ENCODE measurements around the gene SIGLEC15.
"Not testable (repeated sequence)": the region's sequence is repeated elsewhere in the genome, so short reads cannot be mapped to it uniquely, and the experiment has no call there.

Gene SIGLEC15

GRCh38 chr18:45805551-45805950 lies 19.9 kb upstream of the SIGLEC15 start:
- Mint-ChIP-seq H3K4me3 (no peak overlapping the region), H3K9me3 (peaks cover 14% of the 10 kb centered on the region), H3K36me3 (no peaks in the 10 kb centered on the region), H3K4me1 (peaks cover 19% of the 10 kb centered on the region), H3K27ac (no peak overlapping the region)
- DNase-seq (ENCODE audit: low spot score in 2 of 2), result no peak
- no peak for ATAC-seq

GRCh38 chr18:45806226-45806625 lies 19.2 kb upstream of the SIGLEC15 start:
- ATAC-seq, result no peak
- Mint-ChIP-seq H3K36me3 (no peaks in the 10 kb centered on the region), H3K4me1 (peaks cover 19% of the 10 kb centered on the region), H3K4me3 (no peak overlapping the region), H3K27ac (no peak overlapping the region), H3K9me3 (peaks cover 14% of the 10 kb centered on the region)
- no peak for DNase-seq (ENCODE audit: low spot score in 2 of 2)

GRCh38 chr18:45807144-45807543 lies 18.3 kb upstream of the SIGLEC15 start:
- H3K9me3 Mint-ChIP-seq, result peaks cover 14% of the 10 kb centered on the region
- H3K27ac Mint-ChIP-seq; ATAC-seq; H3K36me3 Mint-ChIP-seq; H3K4me3 Mint-ChIP-seq; DNase-seq (ENCODE audit: low spot score in 2 of 2): not testable (repeated sequence)
- H3K4me1 Mint-ChIP-seq, result peaks cover 19% of the 10 kb centered on the region

- H3K4me1 Mint-ChIP-seq; DNase-seq (ENCODE audit: low spot score in 2 of 2); H3K36me3 Mint-ChIP-seq; H3K4me3 Mint-ChIP-seq; H3K27ac Mint-ChIP-seq; ATAC-seq: not testable (repeated sequence)
- peaks cover 10% of the 10 kb centered on the region for H3K9me3 Mint-ChIP-seq
Observed at GRCh38 chr18:45814733-45815132, 10.7 kb upstream of the SIGLEC15 start.

DNA sequence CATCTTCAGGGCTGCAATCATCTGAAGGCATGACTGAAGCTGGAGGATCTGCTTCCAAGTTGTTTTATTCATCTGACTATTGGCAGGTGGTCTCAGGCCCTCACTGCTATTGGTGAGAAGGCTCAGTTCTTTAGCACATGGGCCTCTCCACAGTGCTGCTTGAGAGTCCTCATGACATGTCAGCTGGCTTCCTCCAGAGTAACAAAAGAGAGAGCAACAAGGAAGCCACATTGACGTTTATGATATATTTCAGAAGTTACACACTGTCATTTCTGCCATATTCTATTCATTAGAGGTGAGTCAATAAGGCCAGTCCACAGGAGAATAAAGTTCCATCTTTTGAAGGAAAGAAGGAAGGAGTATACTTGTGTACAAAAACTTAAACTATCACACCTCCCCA lies 7.9 kb upstream of the SIGLEC15 start:
- no peak overlapping the region for H3K27ac Mint-ChIP-seq
- no peak overlapping the region for H3K4me3 Mint-ChIP-seq
- peaks cover 6% of the 10 kb centered on the region for H3K9me3 Mint-ChIP-seq
- peak; percentile 96 for ATAC-seq
- peaks cover 5% of the 10 kb centered on the region for H3K4me1 Mint-ChIP-seq
- H3K36me3 Mint-ChIP-seq, result no peaks in the 10 kb centered on the region
- no peak for DNase-seq (ENCODE audit: low spot score in 2 of 2)

DNA sequence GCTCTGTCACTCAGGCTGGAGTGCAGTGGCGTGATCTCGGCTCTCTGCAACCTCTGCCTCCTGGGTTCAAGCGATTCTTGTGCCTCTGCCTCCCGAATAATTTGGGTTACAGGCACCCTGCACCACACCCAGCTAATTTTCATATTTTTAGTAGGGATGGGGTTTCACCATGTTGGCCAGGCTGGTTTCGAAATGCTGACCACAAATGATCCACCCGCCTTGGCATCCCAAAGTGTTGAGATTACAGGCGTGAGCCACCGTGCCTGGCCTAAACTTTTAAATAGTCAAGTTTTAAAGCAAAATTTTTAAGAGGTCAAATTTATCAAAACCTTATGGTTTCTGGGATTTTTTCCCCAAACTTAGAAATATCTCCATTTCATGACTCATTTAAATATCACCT lies 6.7 kb upstream of the SIGLEC15 start:
- ATAC-seq; H3K9me3 Mint-ChIP-seq; H3K4me3 Mint-ChIP-seq; H3K36me3 Mint-ChIP-seq; H3K4me1 Mint-ChIP-seq; H3K27ac Mint-ChIP-seq; DNase-seq (ENCODE audit: low spot score in 2 of 2): not testable (repeated sequence)

DNA sequence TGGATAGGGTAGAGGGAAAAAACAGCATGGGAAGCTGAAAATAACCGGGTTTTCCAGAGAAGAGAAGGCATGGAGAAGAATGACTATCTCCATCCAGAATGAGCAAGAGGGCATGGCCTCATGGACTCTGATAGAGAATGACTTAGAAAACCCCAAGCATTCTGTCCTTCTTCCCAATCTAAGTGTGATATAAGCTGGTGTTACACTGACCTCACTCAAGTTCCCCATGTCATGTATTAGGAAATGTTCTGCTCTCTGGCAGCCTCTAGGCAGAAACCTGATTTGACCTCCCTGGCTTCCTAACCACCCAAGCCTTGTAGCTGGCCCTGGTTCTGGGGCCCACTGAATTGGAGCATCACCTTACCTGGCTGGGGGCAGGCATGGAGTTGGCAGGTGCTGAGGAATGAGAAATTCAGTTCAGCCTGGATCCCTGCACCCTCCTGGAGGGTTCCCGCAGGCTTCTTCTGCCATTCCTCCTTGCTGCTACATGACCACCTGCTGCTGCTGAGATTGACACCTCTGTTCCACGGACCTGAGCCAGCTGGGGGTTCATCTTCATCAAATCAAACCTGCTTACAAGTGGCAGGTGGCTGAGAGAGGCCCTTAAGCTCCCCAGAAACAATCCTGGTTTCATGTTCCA lies 5.2 kb upstream of the SIGLEC15 start:
- Mint-ChIP-seq H3K4me1 (peaks cover 13% of the 10 kb centered on the region), H3K9me3 (peaks cover 4% of the 10 kb centered on the region), H3K27ac (no peak overlapping the region), H3K4me3 (no peak overlapping the region), H3K36me3 (no peaks in the 10 kb centered on the region)
- no peak for DNase-seq (ENCODE audit: low spot score in 2 of 2)
- ATAC-seq, result no peak

DNA sequence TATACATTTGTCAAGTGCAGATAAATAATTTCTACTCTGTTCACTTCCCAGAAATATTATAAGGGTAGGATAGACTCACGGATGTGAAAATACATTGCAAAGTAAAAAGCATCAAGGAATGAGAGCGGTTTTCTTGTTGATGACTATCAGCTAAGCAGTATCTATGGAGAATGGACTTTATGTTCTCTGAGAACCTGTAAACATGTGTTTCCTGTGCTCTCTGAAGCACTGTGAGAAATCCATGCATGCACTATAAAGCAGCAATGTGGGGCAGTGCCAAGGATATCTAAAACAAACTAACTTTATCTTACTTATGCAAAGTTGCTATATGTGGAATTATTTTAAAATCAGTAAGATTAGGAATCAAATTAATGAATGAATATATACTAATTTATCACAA lies 4.4 kb upstream of the SIGLEC15 start:
- Mint-ChIP-seq H3K9me3 (peaks cover 4% of the 10 kb centered on the region), H3K27ac (no peak overlapping the region), H3K4me3 (no peak overlapping the region), H3K4me1 (peaks cover 17% of the 10 kb centered on the region), H3K36me3 (no peaks in the 10 kb centered on the region)
- ATAC-seq (no peak), DNase-seq (ENCODE audit: low spot score in 2 of 2) (no peak)

DNA sequence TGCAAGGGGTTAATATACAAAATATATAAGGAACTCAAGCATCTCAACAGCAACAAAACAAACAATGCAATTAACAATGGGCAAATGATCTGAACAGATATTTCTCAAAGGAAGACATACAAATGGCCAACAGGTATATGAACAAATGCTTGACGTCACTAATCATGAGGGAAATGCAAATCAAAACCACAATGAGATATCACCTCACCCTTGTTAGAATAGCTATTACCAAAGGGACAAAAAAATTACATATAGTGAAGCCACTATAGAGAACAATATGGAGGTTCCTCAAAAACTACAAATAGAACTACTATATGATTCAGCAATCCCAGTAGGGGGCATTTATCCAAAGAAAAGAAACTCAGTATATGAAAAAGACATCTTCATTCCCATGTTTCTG lies 3.8 kb upstream of the SIGLEC15 start:
- peaks cover 19% of the 10 kb centered on the region for H3K4me1 Mint-ChIP-seq
- DNase-seq (ENCODE audit: low spot score in 2 of 2) (no peak), ATAC-seq (no peak)
- H3K4me3 Mint-ChIP-seq, result no peak overlapping the region
- no peak overlapping the region for H3K27ac Mint-ChIP-seq
- H3K9me3 Mint-ChIP-seq, result no peaks in the 10 kb centered on the region
- H3K36me3 Mint-ChIP-seq, result no peaks in the 10 kb centered on the region

DNA sequence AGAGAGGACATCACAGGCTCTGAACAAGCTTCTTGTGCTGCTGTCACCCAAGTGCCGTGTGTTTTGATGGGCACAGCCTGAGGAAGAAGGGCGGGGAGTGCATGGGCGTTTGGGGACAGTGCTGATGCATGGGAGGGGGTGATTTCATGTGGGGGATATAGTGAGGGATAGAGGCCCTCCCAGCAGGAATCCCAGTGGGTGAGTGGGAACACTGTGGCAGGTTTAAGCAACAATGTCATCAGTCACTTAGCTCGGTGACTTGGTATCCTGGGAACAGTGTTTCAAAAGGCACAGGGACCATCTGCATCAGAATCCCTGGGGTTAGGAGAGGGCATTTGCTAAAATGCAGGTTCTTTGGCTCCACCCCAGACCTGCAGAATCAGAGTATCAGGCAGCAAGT lies 609 bp downstream of the SIGLEC15 start:
- DNase-seq (ENCODE audit: low spot score in 2 of 2), result no peak
- no peak for ATAC-seq
- no peak overlapping the region for H3K27ac Mint-ChIP-seq
- no peaks in the 10 kb centered on the region for H3K36me3 Mint-ChIP-seq
- H3K9me3 Mint-ChIP-seq, result no peaks in the 10 kb centered on the region
- H3K4me1 Mint-ChIP-seq, result peaks cover 27% of the 10 kb centered on the region
- H3K4me3 Mint-ChIP-seq, result no peak overlapping the region

DNA sequence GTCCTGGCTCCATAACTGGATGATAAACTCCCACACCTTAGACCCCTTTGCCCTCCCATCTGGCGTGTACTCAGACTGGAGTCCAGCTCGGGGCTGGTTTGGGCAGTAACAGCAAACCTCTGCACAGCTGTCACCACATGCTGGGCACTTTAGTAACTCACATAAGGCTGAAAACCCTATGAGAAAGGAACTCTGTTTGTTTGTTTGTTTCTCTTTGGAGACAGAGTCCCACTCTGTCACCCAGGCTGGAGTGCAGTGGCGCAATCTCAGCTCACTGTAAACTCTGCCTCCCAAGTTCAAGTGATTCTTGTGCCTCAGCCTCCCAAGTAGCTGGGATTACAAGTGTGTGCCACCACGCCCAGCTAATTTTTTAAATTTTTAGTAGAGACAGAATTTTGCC lies 1.2 kb downstream of the SIGLEC15 start:
- H3K4me1 Mint-ChIP-seq, result peaks cover 27% of the 10 kb centered on the region
- H3K9me3 Mint-ChIP-seq; H3K4me3 Mint-ChIP-seq; DNase-seq (ENCODE audit: low spot score in 2 of 2); H3K36me3 Mint-ChIP-seq; H3K27ac Mint-ChIP-seq; ATAC-seq: not testable (repeated sequence)

DNA sequence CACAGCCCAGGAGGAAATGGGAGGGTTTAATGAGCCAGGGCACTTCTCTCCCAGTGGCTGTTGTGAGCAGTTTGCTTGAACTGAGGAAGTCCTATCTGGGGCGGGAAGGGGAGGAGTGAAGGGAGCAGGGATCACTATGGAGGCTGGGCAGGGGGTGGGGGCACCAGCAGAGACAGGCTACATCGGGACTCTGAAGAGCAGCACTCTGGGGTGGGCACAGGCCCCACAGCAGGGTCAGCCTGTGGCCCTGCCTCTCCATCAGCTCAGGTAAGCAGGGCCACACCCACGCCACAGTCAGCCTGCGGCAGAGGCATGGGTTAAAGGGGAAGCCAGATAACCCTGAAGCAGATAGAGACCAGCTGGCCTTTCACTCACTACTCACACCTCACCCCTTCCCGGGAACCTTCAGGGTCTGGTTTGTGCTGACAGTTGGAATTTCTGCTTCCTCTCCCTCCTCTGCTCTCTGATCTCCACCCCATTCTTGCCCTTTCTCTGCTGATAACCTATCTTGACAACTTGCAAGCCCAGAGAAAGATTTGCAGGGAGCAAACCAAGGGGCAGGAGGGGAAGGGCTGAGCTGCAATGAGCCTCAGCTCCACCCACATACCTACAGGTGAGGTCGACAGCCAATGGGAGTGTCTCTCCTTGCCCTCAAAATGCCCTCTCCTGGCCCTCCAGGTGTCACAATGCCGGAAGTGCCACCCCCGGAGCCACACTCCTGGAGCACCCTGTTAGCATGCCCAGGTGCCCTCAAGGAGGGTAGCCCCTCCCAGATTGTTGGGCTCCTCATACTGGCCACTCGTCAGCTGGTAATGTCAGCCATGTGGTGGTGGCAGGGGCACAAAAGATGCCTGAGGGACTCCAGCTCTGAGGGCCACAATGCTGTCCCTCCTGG lies 3.7 kb downstream of the SIGLEC15 start:
- peaks cover 27% of the 10 kb centered on the region for H3K4me1 Mint-ChIP-seq
- DNase-seq (ENCODE audit: low spot score in 2 of 2) (no peak), ATAC-seq (no peak)
- H3K9me3 Mint-ChIP-seq, result no peaks in the 10 kb centered on the region
- H3K36me3 Mint-ChIP-seq, result no peaks in the 10 kb centered on the region
- H3K4me3 Mint-ChIP-seq, result no peak overlapping the region
- no peak overlapping the region for H3K27ac Mint-ChIP-seq

DNA sequence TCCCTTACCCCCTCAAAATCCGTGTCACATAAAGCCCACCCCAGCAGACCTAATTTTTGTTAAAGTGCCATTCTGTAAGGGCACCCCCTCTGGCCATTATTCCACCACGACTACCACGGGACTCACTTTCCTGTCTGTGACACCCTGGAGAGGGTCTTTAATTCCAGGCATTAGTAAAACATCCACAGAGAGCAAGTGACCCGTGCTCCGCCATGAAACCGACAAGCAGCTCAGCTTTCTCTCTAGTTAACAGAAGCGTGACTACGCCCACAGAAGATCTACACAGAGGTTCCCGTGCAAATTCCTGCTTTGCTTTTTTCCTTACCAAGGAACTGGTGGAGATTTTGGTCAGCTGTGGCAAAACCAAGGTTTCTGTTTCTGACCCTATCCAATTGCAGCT lies 4.4 kb downstream of the SIGLEC15 start:
- peaks cover 21% of the 10 kb centered on the region for H3K4me1 Mint-ChIP-seq
- ATAC-seq, result no peak
- H3K36me3 Mint-ChIP-seq, result no peaks in the 10 kb centered on the region
- DNase-seq (ENCODE audit: low spot score in 2 of 2), result no peak
- H3K4me3 Mint-ChIP-seq, result no peak overlapping the region
- no peaks in the 10 kb centered on the region for H3K9me3 Mint-ChIP-seq
- no peak overlapping the region for H3K27ac Mint-ChIP-seq

GRCh38 chr18:45830917-45831316 lies 5.4 kb downstream of the SIGLEC15 start:
- peaks cover 16% of the 10 kb centered on the region for H3K4me1 Mint-ChIP-seq
- DNase-seq (ENCODE audit: low spot score in 2 of 2) (no peak), ATAC-seq (no peak)
- no peaks in the 10 kb centered on the region for H3K36me3 Mint-ChIP-seq
- no peaks in the 10 kb centered on the region for H3K9me3 Mint-ChIP-seq
- H3K27ac Mint-ChIP-seq, result no peak overlapping the region
- H3K4me3 Mint-ChIP-seq, result no peak overlapping the region

DNA sequence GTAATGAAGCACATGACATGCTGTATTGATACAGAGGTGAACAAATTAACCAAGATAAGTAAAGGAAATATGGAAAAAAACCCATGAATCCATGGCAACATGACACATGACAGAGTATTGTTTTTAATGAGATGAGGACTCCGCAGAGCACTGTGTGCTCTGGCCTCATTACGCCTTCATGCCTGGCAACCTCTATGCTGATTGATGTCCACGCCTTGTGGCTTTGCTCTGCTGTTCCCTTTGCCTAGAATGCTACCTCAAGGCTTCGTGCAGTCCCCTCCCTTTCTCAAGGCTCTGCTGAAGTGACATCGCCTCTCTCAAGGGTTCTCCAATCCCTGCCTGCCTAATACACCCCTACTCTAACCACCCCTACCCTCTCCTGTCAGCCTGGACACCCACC lies 8.4 kb downstream of the SIGLEC15 start:
- ATAC-seq (no peak), DNase-seq (ENCODE audit: low spot score in 2 of 2) (no peak)
- H3K27ac Mint-ChIP-seq, result no peak overlapping the region
- peaks cover 11% of the 10 kb centered on the region for H3K4me1 Mint-ChIP-seq
- H3K36me3 Mint-ChIP-seq, result no peaks in the 10 kb centered on the region
- no peaks in the 10 kb centered on the region for H3K9me3 Mint-ChIP-seq
- no peak overlapping the region for H3K4me3 Mint-ChIP-seq

GRCh38 chr18:45834306-45834705 lies 8.8 kb downstream of the SIGLEC15 start:
- Mint-ChIP-seq H3K9me3 (no peaks in the 10 kb centered on the region), H3K27ac (no peak overlapping the region), H3K4me3 (no peak overlapping the region), H3K4me1 (peaks cover 10% of the 10 kb centered on the region), H3K36me3 (no peaks in the 10 kb centered on the region)
- no peak for ATAC-seq
- DNase-seq (ENCODE audit: low spot score in 2 of 2), result no peak
